Cerebellar nuclear complex (tissue), 1 donor: ENCODE results near the gene TMEM184A.

ENCODE experiments used
- DNase-seq, 2 experiments: peaks; one replicate each; lab custom pipeline; 2025; lab: John Stamatoyannopoulos, UW

Gene TMEM184A

GRCh38 chr7:1555813-1556543 is at the start of gene TMEM184A:
TMEM184A (minus strand) TSS chr7:1556205; CDS start chr7:1555484, 721 bp downstream.
- peak; percentile 30 to 48 for DNase-seq

GRCh38 chr7:1604383-1604782 is 48.4 kb upstream of the TMEM184A start:
- DNase-seq: no peak

- no peak for DNase-seq
Observed at GRCh38 chr7:1603346-1604225, 47.6 kb upstream of the TMEM184A start.

- DNase-seq: no peak
Observed at GRCh38 chr7:1602386-1602785, 46.4 kb upstream of the TMEM184A start.

GRCh38 chr7:1601956-1602355 is 46.0 kb upstream of the TMEM184A start:
- DNase-seq: no peak

- no peak for DNase-seq
Observed at GRCh38 chr7:1599640-1600395, 43.8 kb upstream of the TMEM184A start.

- no peak for DNase-seq
Observed at GRCh38 chr7:1598961-1599639, 43.1 kb upstream of the TMEM184A start.

- DNase-seq: no peak
Observed at GRCh38 chr7:1598286-1598685, 42.3 kb upstream of the TMEM184A start.

GRCh38 chr7:1597791-1598190 is 41.8 kb upstream of the TMEM184A start:
- DNase-seq: no peak

GRCh38 chr7:1597066-1597760 is 41.2 kb upstream of the TMEM184A start:
- no peak for DNase-seq

GRCh38 chr7:1596181-1597043 is 40.4 kb upstream of the TMEM184A start:
- DNase-seq: no peak

GRCh38 chr7:1595636-1596035 is 39.6 kb upstream of the TMEM184A start:
- DNase-seq: no peak

- DNase-seq: no peak
Observed at GRCh38 chr7:1595027-1595426, 39.0 kb upstream of the TMEM184A start.

- no peak for DNase-seq
Observed at GRCh38 chr7:1593904-1594421, 38.0 kb upstream of the TMEM184A start.

- DNase-seq: no peak
Observed at GRCh38 chr7:1593091-1593866, 37.3 kb upstream of the TMEM184A start.

- DNase-seq: no peak
Observed at GRCh38 chr7:1592299-1592871, 36.4 kb upstream of the TMEM184A start.

- DNase-seq: no peak
Observed at GRCh38 chr7:1591876-1592275, 35.9 kb upstream of the TMEM184A start.

GRCh38 chr7:1591396-1591795 is 35.4 kb upstream of the TMEM184A start:
- DNase-seq: no peak

- DNase-seq: no peak
Observed at GRCh38 chr7:1590887-1591286, 34.9 kb upstream of the TMEM184A start.
